DOHH2 (cell line): Measurements from ENCODE around the gene RUNX2.

Experiments used
- EZH2phosphoT487 ChIP-seq: fragments of 200-600 bp; sonication (generic); IDR thresholded peaks from 2 replicates; pipeline ENCODE4 v1.6.1; 2017; ENCODE audit warnings: borderline replicate concordance, mild to moderate bottlenecking, antibody characterized with exemption, low read length, moderate library complexity, mixed read lengths
- TF ChIP-seq, protein P1 (sequence below): fragments of 200-600 bp; sonication (generic); IDR thresholded peaks from one replicate; pipeline ENCODE4 v1.5.1; 2014; ENCODE audit warnings: antibody characterized with exemption, mild to moderate bottlenecking, low read depth, low read length; ENCODE audit not compliant: poor library complexity, severe bottlenecking

GRCh38 chr6:45439459-45439858, 111.3 kb downstream of the RUNX2 start:
- TF ChIP-seq, protein P1, sequence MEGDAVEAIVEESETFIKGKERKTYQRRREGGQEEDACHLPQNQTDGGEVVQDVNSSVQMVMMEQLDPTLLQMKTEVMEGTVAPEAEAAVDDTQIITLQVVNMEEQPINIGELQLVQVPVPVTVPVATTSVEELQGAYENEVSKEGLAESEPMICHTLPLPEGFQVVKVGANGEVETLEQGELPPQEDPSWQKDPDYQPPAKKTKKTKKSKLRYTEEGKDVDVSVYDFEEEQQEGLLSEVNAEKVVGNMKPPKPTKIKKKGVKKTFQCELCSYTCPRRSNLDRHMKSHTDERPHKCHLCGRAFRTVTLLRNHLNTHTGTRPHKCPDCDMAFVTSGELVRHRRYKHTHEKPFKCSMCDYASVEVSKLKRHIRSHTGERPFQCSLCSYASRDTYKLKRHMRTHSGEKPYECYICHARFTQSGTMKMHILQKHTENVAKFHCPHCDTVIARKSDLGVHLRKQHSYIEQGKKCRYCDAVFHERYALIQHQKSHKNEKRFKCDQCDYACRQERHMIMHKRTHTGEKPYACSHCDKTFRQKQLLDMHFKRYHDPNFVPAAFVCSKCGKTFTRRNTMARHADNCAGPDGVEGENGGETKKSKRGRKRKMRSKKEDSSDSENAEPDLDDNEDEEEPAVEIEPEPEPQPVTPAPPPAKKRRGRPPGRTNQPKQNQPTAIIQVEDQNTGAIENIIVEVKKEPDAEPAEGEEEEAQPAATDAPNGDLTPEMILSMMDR, result no peak
- no peak for TF ChIP-seq EZH2phosphoT487
